Keratinocyte (primary cell): ENCODE data around the gene GIPC3. TPM values are rescaled to one million over a fixed set of nuclear protein-coding genes. Genes with fewer than 3 reads are reported as not detected.

Source experiments
- DNase-seq: peaks from one replicate; pipeline ENCODE4 v3.0.0-alpha.2; 2011; ENCODE audit warnings: low read depth, missing footprints, low spot score
- FAIRE-seq: peaks from 2 replicates; lab custom pipeline; 2011; peaks lifted over from hg19 to GRCh38; lab: Jason Lieb, UNC
- H2AFZ ChIP-seq: 2 replicates; pipeline ENCODE4 v1.6.0; 2012; ENCODE audit warnings: low read length, control low read depth, inconsistent platforms; ENCODE audit not compliant: control insufficient read depth
- H3K27ac ChIP-seq: 2 replicates; pipeline ENCODE4 v1.5.1; 2011; ENCODE audit warnings: low read length; ENCODE audit not compliant: control insufficient read depth, insufficient read depth
- H3K27me3 ChIP-seq: 3 replicates; pipeline ENCODE4 v1.6.0; 2011; ENCODE audit warnings: low read length; ENCODE audit not compliant: control insufficient read depth, insufficient read depth; ENCODE audit errors: extremely low read depth
- H3K36me3 ChIP-seq, 2 experiments: 2 replicates in 1 of 2; 3 replicates in 1 of 2; pipeline ENCODE4 v1.5.1; 2011; ENCODE audit warnings: low read length in 2 of 2, mild to moderate bottlenecking in 1 of 2; ENCODE audit not compliant: control insufficient read depth in 2 of 2, insufficient read depth in 2 of 2; ENCODE audit errors: extremely low read depth in 1 of 2
- H3K4me1 ChIP-seq: 3 replicates; pipeline ENCODE4 v1.5.1; 2011; ENCODE audit warnings: low read length; ENCODE audit not compliant: control insufficient read depth, insufficient read depth; ENCODE audit errors: extremely low read depth
- H3K4me2 ChIP-seq: 3 replicates; pipeline ENCODE4 v1.6.0; 2011; ENCODE audit warnings: low read depth, low read length; ENCODE audit not compliant: control insufficient read depth, insufficient read depth; ENCODE audit errors: extremely low read depth
- H3K4me3 ChIP-seq, 3 experiments: fragments of 200-600 bp in 1 of 3; sonication (generic) in 1 of 3; 2 replicates in 2 of 3; 3 replicates in 1 of 3; pipeline ENCODE4 v1.5.1; 2011 to 2016; ENCODE audit warnings: low read length in 3 of 3, mild to moderate bottlenecking in 3 of 3, control low read depth in 2 of 3, inconsistent platforms in 1 of 3, low read depth in 1 of 3, mixed read lengths in 1 of 3, mixed run types in 1 of 3, moderate library complexity in 1 of 3; ENCODE audit not compliant: control insufficient read depth in 2 of 3, insufficient read depth in 2 of 3; ENCODE audit errors: extremely low read depth in 1 of 3
- H3K79me2 ChIP-seq: 2 replicates; pipeline ENCODE4 v1.6.0; 2012; ENCODE audit warnings: low read length; ENCODE audit not compliant: control insufficient read depth, insufficient read depth
- H3K9ac ChIP-seq: 3 replicates; pipeline ENCODE4 v1.6.0; 2011; ENCODE audit warnings: low read length; ENCODE audit not compliant: control insufficient read depth, insufficient read depth; ENCODE audit errors: extremely low read depth
- H3K9me1 ChIP-seq: 3 replicates; pipeline ENCODE4 v1.6.0; 2011; ENCODE audit warnings: low read length; ENCODE audit not compliant: control insufficient read depth, insufficient read depth; ENCODE audit errors: extremely low read depth
- H3K9me3 ChIP-seq: 2 replicates; pipeline ENCODE4 v1.5.1; 2012; ENCODE audit warnings: low read depth, low read length; ENCODE audit not compliant: control insufficient read depth
- H4K20me1 ChIP-seq: 3 replicates; pipeline ENCODE4 v1.6.0; 2011; ENCODE audit warnings: low read length; ENCODE audit not compliant: control insufficient read depth, insufficient read depth; ENCODE audit errors: extremely low read depth
- EZH2 ChIP-seq: IDR thresholded peaks from one replicate; pipeline ENCODE4 v1.6.1; 2012; ENCODE audit warnings: inconsistent platforms, mild to moderate bottlenecking, low read length, moderate library complexity
- dilution Hi-C: fragments of 300-500 bp; cut with MboI; formaldehyde crosslinking; loops from one replicate; pipeline ENCODE4 v1.7.0; 2020; ENCODE audit warnings: low sequenced_read_pairs; ENCODE audit not compliant: extremely low pct_ligation_motif_present
- polyA plus RNA-seq, 5 experiments: library from polyadenylated mRNA; depleted of rRNA in 3 of 5; stranded (reverse) in 3 of 5; stranded (forward) in 1 of 5; unstranded in 1 of 5; fragments of >200 nt; gene quantifications; 1 replicate in 1 of 5; 2 replicates in 3 of 5; 3 replicates in 1 of 5; pipeline versions ENCODE4 v1.2.1 to v1.2.3, GENCODE V29; 2011 to 2012; ENCODE audit warnings: missing spikeins in 2 of 5, low read depth in 1 of 5, low replicate concordance in 1 of 5
- TF ChIP-seq, protein P1 (sequence below), 3 experiments: IDR thresholded peaks in 1 of 3; conservative IDR thresholded peaks in 1 of 3; optimal IDR thresholded peaks in 1 of 3; 2 replicates in 2 of 3; 3 replicates in 1 of 3; pipeline versions ENCODE3 to v1.5.1; 2011; ENCODE audit warnings: low read length in 3 of 3, mild to moderate bottlenecking in 3 of 3, moderate library complexity in 2 of 3, control low read depth in 1 of 3, inconsistent platforms in 1 of 3; ENCODE audit not compliant: insufficient read depth in 2 of 3; ENCODE audit errors: extremely low read depth in 1 of 3

The GIPC3 gene
- polyA plus RNA-seq, 1 donor (not counting 4 experiments of a cell fraction or from before 2014, with no cell fraction given): not detected

DNA sequence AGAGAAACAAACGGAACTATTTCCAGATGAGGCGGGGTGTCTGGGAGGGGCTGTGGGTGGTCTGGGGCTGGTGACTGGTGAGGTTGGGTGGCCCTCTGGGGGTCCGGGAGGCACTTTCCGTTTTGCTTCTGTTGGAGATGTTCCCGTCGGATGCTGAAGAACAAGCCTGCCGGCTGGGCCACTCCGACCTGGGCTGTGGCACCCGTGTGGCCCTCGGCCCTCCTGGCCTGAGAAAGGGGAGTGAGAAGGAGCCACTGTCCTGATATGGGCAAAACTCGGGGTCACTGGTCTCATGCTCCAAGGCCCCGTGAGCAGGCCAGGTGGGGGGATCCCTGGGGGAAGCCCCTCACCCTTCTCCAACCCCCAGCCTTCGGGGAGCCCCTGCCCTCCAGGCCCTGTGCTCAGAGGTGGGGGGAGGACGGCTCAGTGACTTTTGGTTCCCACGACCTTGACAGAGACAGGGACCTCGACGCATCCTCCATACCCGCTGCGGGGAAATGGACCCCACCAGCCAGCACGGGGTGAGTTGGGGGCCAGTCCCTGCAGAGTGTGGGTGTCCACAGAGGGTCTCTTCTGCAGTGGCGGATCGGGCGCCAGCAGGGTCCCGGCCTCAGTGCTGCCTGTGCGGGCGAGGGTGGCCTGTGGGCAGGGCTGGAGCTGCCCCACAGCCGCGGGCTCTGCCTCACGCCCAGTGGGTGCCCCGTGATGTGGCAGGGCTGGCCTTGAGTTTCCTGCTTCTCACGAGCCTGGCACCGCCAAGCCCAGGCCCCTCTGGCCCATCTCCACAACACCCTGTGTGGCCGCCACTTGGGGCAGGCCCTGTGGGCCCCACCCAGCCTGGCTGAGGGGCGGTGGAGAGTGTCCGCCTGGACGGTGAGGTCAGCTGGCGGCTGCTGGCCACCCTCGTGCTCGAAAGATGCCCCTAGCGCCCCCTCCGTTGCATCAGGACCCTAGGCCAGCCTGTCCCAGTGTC is 25.8 kb downstream of the GIPC3 start:
- H3K9me1 ChIP-seq: no peaks in the 10 kb centered on the region
- no peaks in the 10 kb centered on the region for H4K20me1 ChIP-seq
- peaks cover 3% of the 10 kb centered on the region for H3K27me3 ChIP-seq
- dilution Hi-C loops: no loop called here
- no peaks in the 10 kb centered on the region for H3K4me1 ChIP-seq
- no peaks in the 10 kb centered on the region for H3K9me3 ChIP-seq
- H3K27ac ChIP-seq: no peak overlapping the region
- no peak overlapping the region for H2AFZ ChIP-seq
- H3K4me2 ChIP-seq: no peak overlapping the region
- no peak overlapping the region for H3K4me3 ChIP-seq
- H3K36me3 ChIP-seq: peaks cover 5 to 9% of the 10 kb centered on the region in 2 experiments
- H3K79me2 ChIP-seq: no peaks in the 10 kb centered on the region
- no peak for FAIRE-seq
- DNase-seq: no peak
- TF ChIP-seq EZH2: no peak
- TF ChIP-seq, protein P1, sequence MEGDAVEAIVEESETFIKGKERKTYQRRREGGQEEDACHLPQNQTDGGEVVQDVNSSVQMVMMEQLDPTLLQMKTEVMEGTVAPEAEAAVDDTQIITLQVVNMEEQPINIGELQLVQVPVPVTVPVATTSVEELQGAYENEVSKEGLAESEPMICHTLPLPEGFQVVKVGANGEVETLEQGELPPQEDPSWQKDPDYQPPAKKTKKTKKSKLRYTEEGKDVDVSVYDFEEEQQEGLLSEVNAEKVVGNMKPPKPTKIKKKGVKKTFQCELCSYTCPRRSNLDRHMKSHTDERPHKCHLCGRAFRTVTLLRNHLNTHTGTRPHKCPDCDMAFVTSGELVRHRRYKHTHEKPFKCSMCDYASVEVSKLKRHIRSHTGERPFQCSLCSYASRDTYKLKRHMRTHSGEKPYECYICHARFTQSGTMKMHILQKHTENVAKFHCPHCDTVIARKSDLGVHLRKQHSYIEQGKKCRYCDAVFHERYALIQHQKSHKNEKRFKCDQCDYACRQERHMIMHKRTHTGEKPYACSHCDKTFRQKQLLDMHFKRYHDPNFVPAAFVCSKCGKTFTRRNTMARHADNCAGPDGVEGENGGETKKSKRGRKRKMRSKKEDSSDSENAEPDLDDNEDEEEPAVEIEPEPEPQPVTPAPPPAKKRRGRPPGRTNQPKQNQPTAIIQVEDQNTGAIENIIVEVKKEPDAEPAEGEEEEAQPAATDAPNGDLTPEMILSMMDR (optimal IDR thresholded peaks at IDR 0.05 in 1 of 3, IDR thresholded peaks at IDR 0.05 in 1 of 3, conservative IDR thresholded peaks at IDR 0.05 in 1 of 3; ENCODE audit: extremely low read depth in 1 of 3, insufficient read depth in 2 of 3, low read length in 3 of 3): no peak
- no peak overlapping the region for H3K9ac ChIP-seq

DNA sequence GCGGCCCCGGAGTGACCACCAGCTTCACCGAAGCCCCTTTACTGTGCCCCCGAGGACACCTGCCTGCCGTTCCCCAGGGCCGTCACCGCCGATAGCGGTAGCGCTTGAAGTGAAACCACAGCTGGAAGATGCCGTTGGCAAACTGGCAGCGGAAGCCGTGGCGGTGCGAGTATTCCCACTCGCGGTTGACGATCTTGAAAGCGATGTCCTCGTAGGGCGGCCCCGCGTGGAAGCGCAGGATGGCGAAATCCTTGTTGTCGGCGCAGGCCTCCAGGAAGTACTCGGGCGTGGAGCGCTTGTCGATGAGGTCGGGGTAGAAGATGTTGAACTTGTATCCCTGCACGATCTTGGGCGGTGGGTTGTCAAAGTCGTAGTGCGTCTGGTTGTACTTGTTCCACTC is 26.6 kb downstream of the GIPC3 start:
- dilution Hi-C loops: no loop called here
- DNase-seq: no peak
- peaks cover 5 to 9% of the 10 kb centered on the region in 2 experiments for H3K36me3 ChIP-seq

More for the DNA sequence above, 26.6 kb downstream of the GIPC3 start:
- Histone ChIP-seq H3K9ac (no peak overlapping the region), H3K9me3 (no peaks in the 10 kb centered on the region), H3K4me2 (no peak overlapping the region), H3K4me1 (no peaks in the 10 kb centered on the region), H3K27me3 (no peaks in the 10 kb centered on the region), H3K79me2 (no peaks in the 10 kb centered on the region), H4K20me1 (no peaks in the 10 kb centered on the region), H2AFZ (no peak overlapping the region), H3K9me1 (no peaks in the 10 kb centered on the region), H3K27ac (no peak overlapping the region), H3K4me3 (no peak overlapping the region)
- no peak for FAIRE-seq
- no peak for TF ChIP-seq EZH2
- TF ChIP-seq, protein P1 (optimal IDR thresholded peaks at IDR 0.05 in 1 of 3, IDR thresholded peaks at IDR 0.05 in 1 of 3, conservative IDR thresholded peaks at IDR 0.05 in 1 of 3; ENCODE audit: extremely low read depth in 1 of 3, insufficient read depth in 2 of 3, low read length in 3 of 3): no peak
